Measurements from ENCODE around the gene RIN3. TPM values are rescaled to one million over a fixed set of nuclear protein-coding genes. Genes with fewer than 3 reads are reported as not detected.

The RIN3 gene
- total RNA-seq, 1 experiment from 2014 or later: 10.9 TPM

GRCh38 chr14:92590176-92590575 lies 76.6 kb downstream of the RIN3 start:
- H3K4me1 ChIP-seq (ENCODE audit: control insufficient read depth, insufficient read depth, low read length): no peaks in the 10 kb centered on the region
- no peaks in the 10 kb centered on the region for H3K9me3 ChIP-seq (ENCODE audit: control insufficient read depth, insufficient read depth, low read depth, low read length)
- in situ Hi-C loops (cut with HindIII; ENCODE audit: low pct_unique_long_range_greater_than_20kb, low sequenced_read_pairs): no loop called here
- no peak for TF ChIP-seq TCF7L2 (IDR thresholded peaks at IDR 0.05; ENCODE audit: low read depth, low read length)
- no peak for TF ChIP-seq SIN3A (IDR thresholded peaks at IDR 0.05; ENCODE audit: borderline replicate concordance, insufficient read depth, low read depth, low read length)
- TF ChIP-seq POLR2AphosphoS5 (IDR thresholded peaks at IDR 0.05; ENCODE audit: low read depth, low read length): no peak
- TF ChIP-seq CTCF (IDR thresholded peaks at IDR 0.05): no peak
- no peak for TF ChIP-seq REST (IDR thresholded peaks at IDR 0.05; ENCODE audit: insufficient read depth in 1 of 2, low read depth in 2 of 2, low read length in 1 of 2)
- intact Hi-C loops (cut with micrococcal nuclease; ENCODE audit: unreplicated experiment): no loop called here
- POLR2A ChIA-PET: no interaction called here
- CTCF ChIA-PET: no interaction called here
- no peaks in the 10 kb centered on the region for H3K36me3 ChIP-seq (ENCODE audit: control insufficient read depth, insufficient read depth, low read length)
- H3K27ac ChIP-seq (ENCODE audit: low read length): no peak overlapping the region
- ATAC-seq (no peak), DNase-seq (ENCODE audit: low read depth, low spot score) (no peak)
- no peaks in the 10 kb centered on the region for H3K27me3 ChIP-seq (ENCODE audit: control insufficient read depth, insufficient read depth, low read length)
- no TSS peak for BruUV-seq (replicated peaks)
- H3K4me3 ChIP-seq (ENCODE audit: low read depth in 2 of 2, low read length in 2 of 2): no peak overlapping the region

- no peak for ATAC-seq
- H3K27me3 ChIP-seq (ENCODE audit: control insufficient read depth, insufficient read depth, low read length): no peaks in the 10 kb centered on the region
- no peaks in the 10 kb centered on the region for H3K9me3 ChIP-seq (ENCODE audit: control insufficient read depth, insufficient read depth, low read depth, low read length)
- DNase-seq (ENCODE audit: low read depth, low spot score): no peak
- no TSS peak for BruUV-seq (replicated peaks)
- no peaks in the 10 kb centered on the region for H3K4me1 ChIP-seq (ENCODE audit: control insufficient read depth, insufficient read depth, low read length)
- no peak overlapping the region for H3K4me3 ChIP-seq (ENCODE audit: low read depth in 2 of 2, low read length in 2 of 2)
- ChIA-PET POLR2A (no interaction called here), CTCF (no interaction called here)
- TF ChIP-seq POLR2AphosphoS5 (IDR thresholded peaks at IDR 0.05; ENCODE audit: low read depth, low read length) (no peak), CTCF (IDR thresholded peaks at IDR 0.05) (no peak), SIN3A (IDR thresholded peaks at IDR 0.05; ENCODE audit: borderline replicate concordance, insufficient read depth, low read depth, low read length) (no peak), REST (IDR thresholded peaks at IDR 0.05; ENCODE audit: insufficient read depth in 1 of 2, low read depth in 2 of 2, low read length in 1 of 2) (no peak), TCF7L2 (IDR thresholded peaks at IDR 0.05; ENCODE audit: low read depth, low read length) (no peak)
- H3K36me3 ChIP-seq (ENCODE audit: control insufficient read depth, insufficient read depth, low read length): no peaks in the 10 kb centered on the region
- in situ Hi-C loops (cut with HindIII; ENCODE audit: low pct_unique_long_range_greater_than_20kb, low sequenced_read_pairs) (no loop called here), intact Hi-C loops (cut with micrococcal nuclease; ENCODE audit: unreplicated experiment) (no loop called here)
- H3K27ac ChIP-seq (ENCODE audit: low read length): no peak overlapping the region
Observed at GRCh38 chr14:92590941-92591340, 77.4 kb downstream of the RIN3 start.

All from Panc1 (cell line).